HG03354 (cell line): ENCODE data around the gene PLB1.

Experiments used
- ATAC-seq: cut with Tn5 transposase; IDR thresholded peaks from one replicate; pipeline ENCODE4 v1.9.1; 2021; ENCODE audit warnings: mild to moderate bottlenecking; ENCODE audit not compliant: unreplicated experiment, poor library complexity, severe bottlenecking

Gene PLB1

GRCh38 chr2:28495551-28496250 is at the start of gene PLB1:
TSS of gene PLB1 (plus strand) at chr2:28496060. CDS start at chr2:28496115, 55 bp downstream.
- ATAC-seq, result no peak

GRCh38 chr2:28446531-28446930 is 49.3 kb upstream of the PLB1 start:
- ATAC-seq, result no peak

GRCh38 chr2:28447086-28447485 is 48.8 kb upstream of the PLB1 start:
- ATAC-seq, result no peak

GRCh38 chr2:28447943-28448792 is 47.7 kb upstream of the PLB1 start:
- no peak for ATAC-seq

DNA sequence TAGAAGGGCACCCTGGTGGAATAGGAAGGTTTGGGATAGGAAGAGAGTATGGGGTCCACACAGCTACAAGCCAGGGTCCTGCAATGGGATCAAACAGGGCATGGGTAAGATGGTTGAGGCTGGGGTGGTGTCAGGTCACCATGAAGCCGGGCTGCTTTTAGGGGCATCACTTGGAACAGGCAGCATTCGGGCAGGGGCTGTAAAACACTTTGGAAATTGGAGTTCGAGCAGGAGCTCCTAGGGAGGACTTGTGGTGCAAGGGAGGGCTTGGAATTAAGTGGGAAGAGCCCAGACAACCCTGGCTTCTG is 47.1 kb upstream of the PLB1 start:
- no peak for ATAC-seq

DNA sequence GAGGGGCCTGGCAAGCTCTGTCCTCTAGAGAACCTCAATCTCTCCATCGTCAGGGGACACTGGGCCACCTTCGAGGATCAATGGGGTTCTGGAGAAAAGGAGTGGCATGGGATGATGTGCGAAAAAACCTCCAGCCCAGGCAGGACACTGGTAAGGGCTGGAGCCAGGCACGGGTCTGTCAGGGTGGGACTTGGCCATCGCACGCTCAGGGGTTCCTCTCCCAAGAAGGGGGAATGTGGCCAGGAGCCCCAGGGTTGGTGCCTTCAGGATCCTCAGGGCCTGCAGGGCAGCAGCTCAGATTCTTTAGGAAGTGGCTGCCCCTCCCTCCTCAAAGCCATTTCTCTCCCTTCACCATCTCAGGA is 46.8 kb upstream of the PLB1 start:
- ATAC-seq, result no peak

DNA sequence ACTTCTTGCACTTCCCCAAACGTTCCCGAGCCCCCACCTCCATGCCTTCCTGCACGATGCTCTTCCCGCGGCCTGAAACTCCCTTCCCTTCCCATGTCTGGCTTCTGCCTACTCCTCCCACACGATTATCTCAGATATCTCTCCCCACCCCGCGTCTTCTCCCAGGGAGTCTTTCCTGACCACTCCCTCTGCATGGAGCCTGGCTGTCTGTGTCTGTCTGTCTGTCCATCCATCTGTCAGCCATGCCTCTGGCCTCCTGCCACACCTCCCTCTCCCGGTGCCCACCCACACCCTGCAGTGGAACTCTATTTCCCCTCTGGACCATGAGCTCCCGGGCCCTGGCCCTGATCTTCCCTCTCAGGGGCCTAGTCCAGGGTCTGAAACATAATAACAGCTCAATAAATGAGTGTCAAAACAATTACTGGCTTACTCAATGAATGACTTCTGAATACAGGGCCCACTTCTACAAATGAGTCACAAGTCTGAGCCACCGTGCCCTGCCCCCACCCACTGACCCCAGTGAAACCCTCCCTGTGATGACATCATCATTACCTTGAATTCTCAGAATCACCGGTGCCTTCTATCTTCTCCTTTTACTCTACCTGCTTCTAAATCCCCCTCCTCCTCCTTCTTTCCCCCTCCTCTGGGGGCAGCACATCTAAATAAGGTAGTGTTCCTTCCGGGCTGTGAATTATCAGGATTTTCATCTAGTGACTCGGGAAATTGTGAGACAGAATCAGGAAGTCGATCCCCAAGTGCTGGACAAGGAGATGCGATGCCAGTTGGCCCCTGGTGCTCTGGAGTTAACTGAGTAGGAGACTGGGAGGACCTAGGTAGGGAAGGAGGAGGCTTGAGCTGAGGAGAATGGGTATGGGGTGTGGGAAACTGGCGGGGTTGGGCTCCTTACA is 46.1 kb upstream of the PLB1 start:
- ATAC-seq, result no peak

GRCh38 chr2:28450901-28451565 is 44.8 kb upstream of the PLB1 start:
- ATAC-seq, result no peak

GRCh38 chr2:28451793-28452533 is 43.9 kb upstream of the PLB1 start:
- no peak for ATAC-seq

DNA sequence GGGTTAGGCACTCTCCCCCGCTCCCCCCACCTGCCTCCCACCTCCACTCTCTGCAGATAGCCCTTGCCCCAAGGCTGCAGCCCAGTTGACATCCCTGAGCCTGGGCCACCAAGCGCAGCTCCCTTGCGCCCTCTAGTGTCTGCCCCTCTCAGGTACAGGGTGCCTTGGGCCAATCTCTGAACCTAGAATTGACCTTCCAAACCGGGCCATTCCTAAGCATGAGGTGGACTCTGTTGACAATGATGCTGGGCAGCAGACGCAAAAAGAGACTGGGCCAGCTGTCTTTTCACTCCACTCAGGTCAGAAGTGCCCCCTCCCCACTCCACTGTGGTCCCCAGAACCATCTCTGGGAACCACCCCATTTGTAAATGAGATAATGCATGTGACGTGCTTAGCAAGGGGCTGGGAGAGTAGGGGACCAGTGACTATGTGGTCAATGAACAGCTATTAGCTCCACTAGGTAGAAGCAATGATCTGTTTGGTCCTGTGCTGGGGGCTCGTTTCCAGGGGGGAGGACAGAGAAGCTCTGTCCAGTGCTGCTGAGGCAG is 43.3 kb upstream of the PLB1 start:
- ATAC-seq, result no peak

DNA sequence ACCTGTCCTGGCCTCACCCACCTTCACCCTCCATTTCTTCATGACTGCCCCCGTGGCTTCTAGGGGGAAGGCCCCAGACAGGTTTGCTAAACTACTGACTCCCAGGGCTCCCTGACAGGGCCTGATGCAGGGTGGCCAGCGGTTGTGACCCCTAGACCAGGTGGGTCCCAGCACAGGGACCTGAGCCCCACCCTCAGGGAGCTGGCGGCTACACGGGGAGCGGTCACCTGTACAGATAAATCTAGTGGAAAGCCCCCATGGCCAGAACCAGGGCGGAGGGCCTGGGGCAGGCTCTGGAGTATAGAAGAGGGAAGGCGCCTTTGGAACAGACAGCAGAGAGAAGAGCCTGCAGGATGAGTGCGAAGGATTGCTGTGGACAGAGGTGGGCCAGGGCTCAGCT is 42.5 kb upstream of the PLB1 start:
- no peak for ATAC-seq

DNA sequence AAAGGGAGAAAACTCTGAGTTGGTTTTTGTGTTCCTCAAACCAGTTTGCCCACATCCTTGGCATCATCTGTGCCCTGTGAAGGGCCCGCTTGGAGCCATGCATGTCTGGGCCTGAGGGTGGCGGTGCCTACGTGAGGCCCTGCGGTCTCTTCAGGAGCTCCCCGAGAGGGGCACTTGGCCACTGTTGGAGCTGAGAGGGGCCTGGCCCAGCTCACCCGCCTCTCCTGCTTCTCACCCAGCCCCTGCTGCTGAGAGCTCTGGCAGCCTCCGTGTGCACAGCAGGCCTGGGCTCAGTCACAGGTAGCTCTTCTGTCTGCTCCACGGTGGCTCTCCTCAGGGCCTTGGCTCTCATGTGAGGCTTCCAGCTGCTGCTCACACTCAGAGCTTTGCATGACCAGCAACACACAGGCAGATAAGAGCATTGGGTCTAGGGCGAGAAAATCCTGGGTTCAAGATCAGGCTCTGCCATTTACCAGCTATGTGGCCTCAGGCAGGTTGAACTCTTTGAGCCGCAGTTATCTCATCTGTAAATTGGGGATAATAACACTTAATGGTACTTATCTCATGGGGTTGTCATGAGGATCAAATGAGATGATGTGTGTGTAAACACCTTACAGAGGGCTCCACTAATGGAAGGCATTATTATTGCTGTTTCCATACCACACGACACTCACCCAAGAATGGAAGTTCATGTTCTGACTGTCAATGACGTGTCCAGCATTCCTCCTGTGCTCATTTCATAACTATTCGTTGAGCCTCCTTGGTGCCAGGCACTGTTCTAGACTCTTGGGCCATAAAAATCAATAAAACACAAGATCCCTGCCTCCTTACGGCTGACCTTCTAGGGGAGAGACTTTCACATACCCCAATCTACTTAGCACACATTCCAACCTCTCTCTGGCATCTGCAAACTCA is 41.6 kb upstream of the PLB1 start:
- no peak for ATAC-seq

- ATAC-seq, result no peak
Observed at GRCh38 chr2:28457237-28457636, 38.6 kb upstream of the PLB1 start.

- ATAC-seq, result no peak
Observed at GRCh38 chr2:28461056-28461455, 34.8 kb upstream of the PLB1 start.

DNA sequence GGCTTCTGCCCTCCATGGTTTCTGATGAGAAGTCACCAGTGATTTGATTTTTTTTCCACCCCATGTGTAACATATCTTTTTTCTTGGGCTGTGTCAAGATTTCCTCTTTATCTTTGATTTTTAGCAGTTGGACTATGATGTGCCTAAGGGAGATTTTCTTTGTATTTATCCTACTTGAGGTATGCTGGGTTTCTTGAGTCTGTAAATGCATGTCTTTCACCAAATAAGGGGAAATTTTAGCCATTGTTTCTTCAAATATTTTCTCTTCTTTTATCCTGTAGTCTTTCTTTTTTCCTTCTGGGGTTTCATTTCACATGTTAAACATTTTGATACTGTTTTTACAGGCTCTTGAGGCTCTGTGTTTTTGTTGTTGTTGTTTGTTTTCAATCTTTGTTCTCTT is 33.7 kb upstream of the PLB1 start:
- no peak for ATAC-seq

DNA sequence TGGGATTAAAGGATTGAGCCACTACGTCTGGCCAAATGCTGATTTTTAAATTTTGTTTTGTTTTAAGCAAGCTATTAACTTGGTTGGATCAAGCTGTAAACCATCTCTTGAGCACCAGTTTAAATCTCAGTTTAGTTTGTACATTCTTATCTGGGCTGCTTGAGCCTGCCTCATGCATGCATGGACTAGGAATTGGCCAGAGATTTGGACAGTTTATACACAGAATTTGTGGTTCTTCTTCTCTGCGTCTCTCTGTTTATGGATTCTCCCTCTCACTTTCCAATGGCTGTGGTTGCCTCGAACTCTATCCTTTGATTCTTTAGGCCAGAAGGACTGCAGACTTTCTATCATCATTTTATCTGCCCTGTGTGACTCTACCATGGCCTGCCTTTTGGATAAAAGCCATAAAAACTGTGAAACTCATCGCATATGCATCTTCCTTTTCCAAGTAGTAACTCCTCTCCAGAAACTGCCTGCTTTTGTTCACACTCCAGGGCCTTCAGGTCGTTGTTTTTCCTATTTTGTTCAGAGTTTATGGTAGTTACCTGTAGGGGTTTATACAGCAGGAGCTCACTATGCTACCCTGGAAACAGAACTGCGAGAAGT is 32.5 kb upstream of the PLB1 start:
- ATAC-seq, result no peak

DNA sequence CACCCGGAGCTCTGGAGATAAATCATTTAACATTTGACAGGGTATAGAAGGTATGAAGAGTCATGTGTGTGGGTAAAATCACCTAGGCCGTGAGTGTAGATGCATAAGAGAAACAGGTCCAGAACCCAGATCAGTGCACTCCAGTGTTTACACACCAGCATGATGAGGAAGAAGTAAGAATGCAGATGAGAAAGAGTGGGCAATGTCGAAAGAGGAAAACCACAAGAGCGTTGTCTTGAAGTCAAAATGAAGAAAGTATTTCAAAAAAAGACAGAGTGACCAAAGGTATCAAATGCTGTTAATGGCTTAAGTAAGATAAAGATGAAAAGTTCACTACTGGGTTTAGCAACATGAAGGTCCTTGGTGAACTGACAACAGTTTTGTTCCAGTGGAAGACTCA is 32.0 kb upstream of the PLB1 start:
- ATAC-seq, result no peak
